GM12892 (cell line): ENCODE measurements around the gene CCDC6.

Source experiments
- POLR2A ChIP-seq: IDR thresholded peaks from 2 replicates; pipeline ENCODE4 v1.6.1; 2011; ENCODE audit warnings: low read depth, low read length, control low read depth
- POLR2AphosphoS5 ChIP-seq: IDR thresholded peaks from 2 replicates; pipeline ENCODE4 v1.6.1; 2011; ENCODE audit warnings: low read depth, low read length, control low read depth

DNA sequence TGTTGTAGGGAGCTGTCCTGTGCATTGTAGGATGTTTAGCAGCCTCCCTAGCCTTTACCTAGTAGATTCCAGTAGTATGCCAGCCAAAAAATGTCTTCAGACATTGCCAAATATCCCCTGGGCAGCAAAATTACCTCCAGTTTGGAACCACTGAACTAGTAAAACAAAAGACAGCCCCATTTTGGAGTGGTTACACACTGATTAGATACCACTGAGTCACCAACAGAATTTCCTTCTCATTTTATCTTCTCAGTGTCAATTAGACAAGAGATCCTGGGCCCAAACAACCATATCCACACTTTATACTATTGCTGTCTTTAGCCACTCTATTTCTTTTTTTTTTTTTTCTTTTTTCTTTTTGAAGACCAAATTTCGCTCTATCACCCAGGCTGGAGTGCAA is 3.5 kb upstream of the CCDC6 start:
- TF ChIP-seq POLR2A = no peak
- TF ChIP-seq POLR2AphosphoS5 = no peak
